Colon (tissue), 2 donors: ENCODE measurements around the gene PIK3AP1.
"Not testable (repeated sequence)": the region's sequence is repeated elsewhere in the genome, so short reads cannot be mapped to it uniquely, and the experiment has no call there.

Source experiments
- FAIRE-seq: peaks from 2 replicates; lab custom pipeline; 2012; peaks lifted over from hg19 to GRCh38; lab: Jason Lieb, UNC
- donor health status: control.
- donor health status: control.

PIK3AP1 gene

DNA sequence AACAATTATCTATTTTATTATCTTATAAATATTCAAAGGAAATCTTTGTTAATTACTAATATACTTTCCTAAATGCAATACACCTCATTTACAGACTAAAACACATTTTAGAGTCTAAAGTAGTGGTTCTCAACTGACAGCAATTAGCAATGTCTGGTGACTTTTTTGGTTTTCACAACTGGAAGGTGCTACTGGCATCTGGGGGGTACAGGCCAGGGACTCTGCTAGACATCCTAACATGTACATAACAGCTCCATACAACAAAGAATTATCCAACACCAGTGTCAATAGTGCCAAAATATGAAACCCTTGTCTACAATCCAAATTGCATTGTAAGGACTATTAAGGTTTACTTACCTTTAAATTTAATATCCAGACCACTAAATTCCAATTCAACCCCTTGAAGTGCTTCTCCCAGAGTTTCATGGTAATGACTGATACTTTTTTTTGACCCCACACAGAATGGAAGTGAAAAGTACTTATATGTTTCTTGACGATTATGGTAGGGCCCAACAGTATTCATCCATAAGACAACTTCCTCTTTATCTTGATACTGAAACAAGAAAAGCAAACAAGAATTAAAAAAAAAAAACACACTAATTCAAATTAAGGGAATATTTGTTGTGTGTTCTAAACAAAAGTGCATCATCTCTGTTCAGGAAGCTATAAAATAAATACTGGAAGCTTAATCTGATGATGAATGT lies 143.9 kb downstream of the PIK3AP1 start:
- no peak for FAIRE-seq

DNA sequence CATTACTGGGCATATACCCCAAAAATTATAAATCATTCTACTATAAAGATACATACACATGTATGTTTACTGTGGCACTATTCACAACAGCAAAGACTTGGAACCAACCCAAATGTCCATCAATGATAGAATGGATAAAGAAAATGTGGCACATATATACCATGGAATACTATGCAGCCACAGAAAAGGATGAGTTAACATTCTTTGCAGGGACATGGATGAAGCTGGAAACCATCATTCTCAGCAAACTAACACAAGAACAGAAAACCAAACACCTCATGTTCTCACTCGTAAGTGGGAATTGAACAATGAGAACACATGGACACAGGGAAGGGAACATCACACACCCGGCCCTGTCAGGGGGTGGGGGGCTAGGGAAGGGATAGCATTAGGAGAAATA lies 145.8 kb downstream of the PIK3AP1 start:
- not testable (repeated sequence) for FAIRE-seq

DNA sequence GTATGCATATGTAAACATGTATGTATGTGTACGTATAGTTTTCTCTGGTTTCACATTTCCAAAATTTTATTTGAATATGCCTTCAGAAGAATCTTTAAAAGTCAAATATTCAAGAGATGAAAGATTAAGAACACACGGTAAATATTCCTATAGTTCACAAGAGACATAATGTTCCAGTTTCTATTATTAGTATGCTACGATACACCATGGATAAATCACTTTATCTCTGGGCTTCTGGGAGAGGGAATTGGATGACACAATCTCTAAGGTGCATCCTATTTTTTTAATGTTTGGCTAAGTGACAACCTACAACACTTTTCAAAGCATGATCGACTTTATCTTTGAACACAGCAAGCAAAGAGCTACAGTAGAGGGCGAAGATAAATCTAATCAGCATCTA lies 147.3 kb downstream of the PIK3AP1 start:
- FAIRE-seq = no peak

DNA sequence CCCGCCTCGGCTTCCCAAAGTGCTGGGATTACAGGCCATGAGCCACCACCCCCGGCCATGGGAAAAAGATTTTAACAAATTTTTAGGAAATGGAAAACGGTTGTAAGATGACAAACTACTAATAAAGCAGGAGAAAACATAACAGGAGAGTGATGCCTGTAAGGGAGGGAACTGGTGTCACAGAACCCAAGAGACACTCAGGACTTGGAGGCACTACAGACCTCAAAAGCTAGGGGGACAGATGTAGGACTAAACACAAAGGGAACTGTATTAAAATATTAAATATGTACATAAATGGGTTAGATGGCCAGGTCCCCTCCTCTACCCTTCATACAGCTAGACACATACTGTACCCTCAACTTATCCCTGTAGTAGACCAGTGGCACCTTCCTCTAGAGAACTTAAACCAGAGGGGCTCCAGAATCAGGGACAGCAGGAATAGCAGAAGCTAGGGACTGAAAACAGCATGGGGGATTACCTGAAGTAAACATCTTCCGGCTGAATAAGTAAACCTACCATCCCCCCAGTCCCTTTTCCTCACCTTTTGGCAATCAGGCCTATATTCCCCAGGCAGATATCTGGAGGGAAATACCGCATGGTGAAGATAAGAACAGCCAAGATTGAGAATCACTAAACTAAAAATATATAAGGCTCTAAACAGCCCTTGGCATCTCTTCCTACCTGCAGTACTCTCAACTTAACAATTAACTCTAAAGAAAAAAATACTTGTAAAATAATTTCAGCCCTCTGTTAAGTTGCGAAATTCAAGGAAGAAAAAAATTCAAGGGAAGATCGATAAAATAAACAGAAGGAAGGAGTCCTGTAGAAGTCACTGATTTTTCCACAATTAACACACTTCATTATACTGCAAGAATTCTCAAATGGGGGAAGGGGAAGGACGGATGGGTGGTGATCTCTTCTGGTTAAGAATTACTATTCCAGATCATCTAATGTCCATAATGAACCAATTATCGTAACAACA lies 149.0 kb downstream of the PIK3AP1 start:
- no peak for FAIRE-seq

DNA sequence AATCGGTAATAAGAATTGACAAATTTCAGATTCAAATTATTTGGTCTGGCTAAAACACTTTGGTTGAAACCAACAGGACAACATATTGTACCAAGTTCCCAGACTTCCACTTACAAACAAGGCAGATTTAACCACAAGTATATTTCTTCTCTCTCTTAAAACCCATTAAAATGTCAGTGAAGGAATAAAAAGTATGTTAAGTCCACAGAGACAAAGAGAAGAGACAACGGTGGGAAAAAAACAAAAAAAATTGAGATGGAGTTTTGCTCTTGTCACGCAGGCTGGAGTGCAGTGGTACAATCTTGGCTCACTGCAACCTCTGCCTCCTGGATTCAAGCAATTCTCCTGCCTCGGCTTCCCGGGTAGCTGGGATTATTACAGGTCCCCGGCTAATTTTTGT lies 149.8 kb downstream of the PIK3AP1 start:
- no peak for FAIRE-seq

- FAIRE-seq = no peak
Observed at GRCh38 chr10:96568402-96568801, 151.9 kb downstream of the PIK3AP1 start.

DNA sequence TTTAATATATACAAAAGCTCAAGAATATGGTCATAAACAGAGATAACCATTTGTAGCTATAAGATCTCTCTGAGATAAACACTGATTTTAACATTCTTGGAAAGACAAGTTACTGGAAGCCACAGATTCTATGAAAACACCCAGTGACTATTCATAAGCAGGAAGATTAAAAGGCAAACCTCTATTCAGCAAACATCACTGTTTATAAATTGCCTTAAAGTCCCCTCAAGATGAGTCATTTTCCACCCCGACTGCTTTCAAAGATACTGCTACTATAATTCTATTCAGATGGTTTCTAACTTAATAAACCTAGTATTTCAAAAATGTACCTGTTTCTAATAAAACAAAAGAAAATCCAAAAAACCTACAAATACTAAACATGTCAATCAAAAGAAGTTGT lies 154.5 kb downstream of the PIK3AP1 start:
- no peak for FAIRE-seq

- FAIRE-seq = peak; percentile 36
Observed at GRCh38 chr10:96560966-96561887, 159.1 kb downstream of the PIK3AP1 start.

DNA sequence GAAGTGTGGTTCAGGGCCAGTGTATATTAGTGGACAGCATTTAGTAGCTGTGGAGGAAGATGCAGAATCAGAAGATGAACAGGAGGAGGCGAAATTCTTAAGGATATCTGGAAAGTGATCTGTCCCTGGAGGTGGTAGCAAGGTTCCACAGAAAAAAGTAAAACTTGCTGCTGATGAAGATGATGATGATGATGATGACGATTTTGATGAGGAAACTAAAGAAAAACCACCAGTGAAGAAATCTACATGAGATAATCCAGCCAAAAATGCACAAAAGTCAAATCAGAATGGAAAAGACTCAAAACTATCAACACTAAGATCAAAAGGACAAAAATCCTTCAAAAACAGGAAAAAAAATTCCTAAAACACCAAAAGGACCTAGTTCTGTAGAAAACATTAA lies 159.8 kb downstream of the PIK3AP1 start:
- no peak for FAIRE-seq

- peak; percentile 71 for FAIRE-seq
Observed at GRCh38 chr10:96556003-96556402, 164.3 kb downstream of the PIK3AP1 start.

DNA sequence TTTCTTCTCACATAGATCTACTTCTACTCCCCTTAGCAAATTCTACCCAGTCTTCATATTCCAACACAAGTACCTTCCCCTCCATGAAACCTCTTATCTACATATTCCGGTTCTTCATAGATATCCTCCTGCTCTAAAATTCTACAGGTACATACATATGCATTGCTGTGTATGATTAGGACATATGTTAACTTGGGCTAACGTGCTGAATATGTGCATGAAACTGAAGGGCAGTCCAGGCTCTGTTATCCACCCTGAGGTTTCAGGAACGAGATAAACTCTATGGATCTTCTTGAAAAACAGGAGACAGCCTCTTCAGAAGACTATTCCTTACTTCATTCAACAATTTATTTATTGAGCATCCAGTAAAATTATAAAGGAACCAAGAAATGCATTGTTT lies 165.0 kb downstream of the PIK3AP1 start:
- no peak for FAIRE-seq

DNA sequence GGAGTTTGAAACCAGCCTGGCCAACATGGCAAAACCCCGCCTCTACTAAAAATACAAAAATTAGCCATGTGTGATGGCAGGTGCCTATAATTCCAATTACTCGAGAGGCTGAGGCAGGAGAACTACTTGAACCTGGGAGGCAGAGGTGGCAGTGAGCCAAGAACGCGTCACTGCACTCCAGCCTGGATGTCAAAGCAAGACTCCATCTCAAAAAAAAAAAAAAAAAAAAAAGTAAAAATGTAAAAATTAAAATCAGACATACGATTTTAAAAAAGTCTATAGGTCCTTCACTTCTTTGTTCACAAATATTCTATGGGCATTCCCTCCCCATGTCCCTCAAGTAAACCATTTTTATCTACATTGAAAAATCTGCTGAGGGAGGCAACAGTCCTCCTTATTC lies 171.7 kb downstream of the PIK3AP1 start:
- no peak for FAIRE-seq

- not testable (repeated sequence) for FAIRE-seq
Observed at GRCh38 chr10:96545558-96545957, 174.8 kb downstream of the PIK3AP1 start.
